HepG2 (cell line): ENCODE data around the gene KCNK6. TPM values are rescaled to one million over a fixed set of nuclear protein-coding genes. Genes with fewer than 3 reads are reported as not detected.

ENCODE experiments used
- CEBPB ChIP-seq: IDR thresholded peaks from 2 replicates; pipeline ENCODE4 v1.6.1; 2011; ENCODE audit warnings: low read depth, low read length, improper control_type of control experiment, borderline replicate concordance
- DMAP1 ChIP-seq: IDR thresholded peaks from 2 replicates; pipeline ENCODE4 v1.6.1; 2016
- HBP1 ChIP-seq: IDR thresholded peaks from 2 replicates; pipeline ENCODE4 v1.6.1; 2016; ENCODE audit warnings: low read depth, control low read depth
- KLF15 ChIP-seq: sonication (generic); formaldehyde crosslinking; IDR thresholded peaks from 2 replicates; pipeline ENCODE4 v1.8.1; 2023; ENCODE audit warnings: borderline replicate concordance, mild to moderate bottlenecking, inconsistent platforms, missing genetic modification reagents, mixed read lengths
- NKX3-1 ChIP-seq: sonication (generic); formaldehyde crosslinking; IDR thresholded peaks from 2 replicates; pipeline ENCODE4 v1.5.0; 2020; ENCODE audit warnings: missing genetic modification reagents
- PATZ1 ChIP-seq: sonication (generic); formaldehyde crosslinking; IDR thresholded peaks from 2 replicates; pipeline ENCODE4 v1.4.0; 2020; ENCODE audit warnings: missing genetic modification reagents
- PBX3 ChIP-seq: sonication (generic); formaldehyde crosslinking; IDR thresholded peaks from 2 replicates; pipeline ENCODE4 v1.8.1; 2023; ENCODE audit warnings: missing genetic modification reagents, inconsistent platforms, borderline replicate concordance
- POGZ ChIP-seq: sonication (generic); formaldehyde crosslinking; IDR thresholded peaks from 2 replicates; pipeline ENCODE4 v1.4.0; 2020; ENCODE audit warnings: mild to moderate bottlenecking, missing genetic modification reagents
- SMARCE1 ChIP-seq: fragments of 450-650 bp; IDR thresholded peaks from 2 replicates; pipeline ENCODE4 v1.6.1; 2017; ENCODE audit warnings: borderline replicate concordance
- STAT5B ChIP-seq: sonication (generic); formaldehyde crosslinking; IDR thresholded peaks from 2 replicates; pipeline ENCODE4 v1.4.0; 2020; ENCODE audit warnings: missing genetic modification reagents
- TARDBP ChIP-seq: sonication (generic); formaldehyde crosslinking; IDR thresholded peaks from 2 replicates; pipeline ENCODE4 v1.8.0; 2022; ENCODE audit warnings: mild to moderate bottlenecking, missing genetic modification reagents
- TEF ChIP-seq: sonication (generic); formaldehyde crosslinking; IDR thresholded peaks from 2 replicates; pipeline ENCODE4 v1.5.0; 2020; ENCODE audit warnings: missing genetic modification reagents
- UBTF ChIP-seq: sonication (generic); formaldehyde crosslinking; IDR thresholded peaks from 2 replicates; pipeline ENCODE4 v1.4.0; 2020; ENCODE audit warnings: mild to moderate bottlenecking, missing genetic modification reagents
- USF2 ChIP-seq, 2 experiments: sonication (generic) in 1 of 2; formaldehyde crosslinking in 1 of 2; IDR thresholded peaks; 2 replicates each; pipeline versions ENCODE4 v1.5.1 to v1.6.1; 2011 to 2020; ENCODE audit warnings: borderline replicate concordance in 1 of 2, low read depth in 1 of 2, low read length in 1 of 2, mild to moderate bottlenecking in 1 of 2, missing genetic modification reagents in 1 of 2, moderate library complexity in 1 of 2
- ZMYM4 ChIP-seq: sonication (generic); formaldehyde crosslinking; IDR thresholded peaks from 2 replicates; pipeline ENCODE4 v1.8.1; 2023; ENCODE audit warnings: mild to moderate bottlenecking, missing genetic modification reagents
- ZNF160 ChIP-seq: sonication (generic); formaldehyde crosslinking; IDR thresholded peaks from 2 replicates; pipeline ENCODE4 v1.8.0; 2022; ENCODE audit warnings: mild to moderate bottlenecking, inconsistent platforms, missing genetic modification reagents
- ZNF253 ChIP-seq: sonication (generic); formaldehyde crosslinking; IDR thresholded peaks from 2 replicates; pipeline ENCODE4 v1.8.0; 2022; ENCODE audit warnings: mild to moderate bottlenecking, missing genetic modification reagents, borderline replicate concordance
- ZNF703 ChIP-seq: sonication (generic); formaldehyde crosslinking; IDR thresholded peaks from 2 replicates; pipeline ENCODE4 v1.5.1; 2020; ENCODE audit warnings: missing genetic modification reagents, mild to moderate bottlenecking, moderate library complexity, borderline replicate concordance
- polyA plus RNA-seq, 8 experiments: library from polyadenylated mRNA; depleted of rRNA in 3 of 8; stranded (reverse) in 7 of 8; unstranded in 1 of 8; fragments of >200 nt; fragmentation: Illumina TruSeq in 4 of 8; extraction: Trizol in 4 of 8; gene quantifications; 2 replicates each; pipeline versions ENCODE4 v1.2.1 to v1.2.3, GENCODE V29; 2011 to 2016; ENCODE audit warnings: low read depth in 4 of 8, missing spikeins in 1 of 8, mixed read lengths in 1 of 8; ENCODE audit not compliant: insufficient read depth in 1 of 8
- total RNA-seq, 5 experiments: library from RNA; depleted of rRNA; stranded (reverse); fragments of >200 nt; fragmentation: Illumina TruSeq; extraction: Trizol; gene quantifications; 2 replicates each; pipeline ENCODE4 v1.2.3, GENCODE V29; 2016; ENCODE audit warnings: low read depth in 1 of 5

Gene KCNK6
- total and polyA plus RNA-seq, 2 of the 13 experiments (the other 11 are each of a cell fraction or from before 2014, with no cell fraction given): 0.03 TPM; not detected in 1

- no peak; the same call in 1 of the 2 replicates for TF ChIP-seq UBTF
- TF ChIP-seq DMAP1 (CRISPR knock-in tag): 0 out of 2 replicates have a peak, but pooled peaks have one; percentile 23
- no peak for TF ChIP-seq CEBPB
- TF ChIP-seq NKX3-1: no peak
- TF ChIP-seq SMARCE1: no peak
- no peak for TF ChIP-seq KLF15 (CRISPR knock-in tag)
- TF ChIP-seq POGZ: no peak; the same call in 1 of the 2 replicates
- no peak for TF ChIP-seq HBP1 (CRISPR knock-in tag)
- no peak for TF ChIP-seq STAT5B
- no peak for TF ChIP-seq PBX3 (CRISPR knock-in tag)
- no peak for TF ChIP-seq ZNF160 (CRISPR knock-in tag)
- TF ChIP-seq ZNF253 (CRISPR knock-in tag): no peak
- TF ChIP-seq TEF (CRISPR knock-in tag): no peak
- no peak for TF ChIP-seq ZMYM4 (CRISPR knock-in tag)
- no peak for TF ChIP-seq PATZ1 (CRISPR knock-in tag)
- peak; percentile 65; the same call in 1 of the 2 replicates for TF ChIP-seq TARDBP (CRISPR knock-in tag)
- TF ChIP-seq ZNF703 (CRISPR knock-in tag): no peak
- TF ChIP-seq USF2 (IDR thresholded peaks at IDR 0.05; ENCODE audit: low read depth, low read length): no peak
- no peak for TF ChIP-seq USF2 (CRISPR knock-in tag; IDR thresholded peaks at IDR 0.05; ENCODE audit: borderline replicate concordance)
These were observed 17.2 kb downstream of the KCNK6 start (continued) for GRCh38 chr19:38336638-38337359.
